Gastroesophageal sphincter (tissue), 4 donors: ENCODE measurements around the gene HOXA10. TPM values are rescaled to one million over a fixed set of nuclear protein-coding genes. Genes with fewer than 3 reads are reported as not detected.

Experiments used
- ATAC-seq: fragments of 150-250 bp; one replicate; pipeline ENCODE4 v1.9.1; 2016; ENCODE audit warnings: mild to moderate bottlenecking, moderate library complexity
- H3K27ac ChIP-seq, 4 donors: fragments of 200-600 bp; sonication (generic) in 3 of 4; 1 replicate in 3 of 4; 2 replicates in 1 of 4; pipeline ENCODE4 v1.5.1; 2016 to 2019
- H3K27me3 ChIP-seq: fragments of 200-600 bp; sonication (generic); one replicate; pipeline ENCODE4 v1.5.1; 2019
- H3K36me3 ChIP-seq, 2 donors: fragments of 200-600 bp; sonication (generic); one replicate each; pipeline ENCODE4 v1.5.1; 2019; ENCODE audit warnings: control low read depth in 1 of 2
- H3K4me1 ChIP-seq, 3 donors: fragments of 200-600 bp; sonication (generic); 1 replicate in 2 of 3; 2 replicates in 1 of 3; pipeline ENCODE4 v1.5.1; 2016 to 2019; ENCODE audit warnings: control low read depth in 2 of 3
- H3K4me3 ChIP-seq, 2 donors: fragments of 200-600 bp; sonication (generic); one replicate each; pipeline ENCODE4 v1.5.1; 2019; ENCODE audit warnings: mild to moderate bottlenecking in 1 of 2, moderate library complexity in 1 of 2
- H3K9me3 ChIP-seq, 3 donors: fragments of 200-600 bp; sonication (generic); one replicate each; pipeline ENCODE4 v1.5.1; 2017 to 2019; ENCODE audit warnings: control low read depth in 2 of 3
- CTCF ChIP-seq, 4 experiments: fragments of 200-600 bp in 2 of 4; fragments of 450-650 bp in 2 of 4; sonication (generic) in 1 of 4; IDR thresholded peaks; one replicate each; pipeline ENCODE4 v1.5.1; 2017 to 2019; ENCODE audit warnings: antibody characterized with exemption in 4 of 4, mild to moderate bottlenecking in 2 of 4, moderate library complexity in 2 of 4
- EP300 ChIP-seq: sonication (generic); formaldehyde crosslinking; IDR thresholded peaks from one replicate; pipeline ENCODE4 v1.6.1; 2017; ENCODE audit warnings: antibody characterized with exemption, mild to moderate bottlenecking
- POLR2A ChIP-seq, 2 donors: fragments of 450-650 bp; IDR thresholded peaks; one replicate each; pipeline ENCODE4 v1.6.1; 2017; ENCODE audit warnings: antibody characterized with exemption in 2 of 2, mild to moderate bottlenecking in 2 of 2, moderate library complexity in 1 of 2
- POLR2AphosphoS5 ChIP-seq: sonication (generic); formaldehyde crosslinking; IDR thresholded peaks from one replicate; pipeline ENCODE4 v1.6.1; 2017; ENCODE audit warnings: antibody characterized with exemption
- WGBS, 2 donors: methylation state at CpG; one replicate each; pipeline ENCODE4 v1.1.5; 2018; ENCODE audit warnings: low coverage in 1 of 2; 5-methylcytosine and 5-hydroxymethylcytosine counted together
- total RNA-seq, 4 donors: library from RNA; depleted of rRNA; stranded (reverse); fragments of >200 nt; gene quantifications; one replicate each; pipeline ENCODE4 v1.1.0, GENCODE V29; 2016

HOXA10 gene
- total RNA-seq, 4 donors from 2014 or later: 0.67 TPM; not detected in 3

- Histone ChIP-seq H3K9me3 (no peaks in the 10 kb centered on the region), H3K27ac (no peak overlapping the region), H3K36me3 (no peaks in the 10 kb centered on the region), H3K4me3 (no peak overlapping the region), H3K4me1 (peaks cover 0 to 68% (median 13%) of the 10 kb centered on the region in 3 donors), H3K27me3 (peaks cover 100% of the 10 kb centered on the region)
- no peak for ATAC-seq
- 12% methylated on average over 5 to 7 of the region's 14 CpGs for WGBS, 2 donors
- TF ChIP-seq CTCF (IDR thresholded peaks at IDR 0.05) (no peak), EP300 (no peak), POLR2A (IDR thresholded peaks at IDR 0.05) (no peak), POLR2AphosphoS5 (no peak)
These were observed 26.9 kb upstream of the HOXA10 start for GRCh38 chr7:27200761-27201579.

- Histone ChIP-seq H3K27ac (no peak within 1 kb of the TSS), H3K4me1 (peaks cover 0 to 59% (median 10%) of the 10 kb centered on the region in 3 donors), H3K27me3 (peaks cover 100% of the 10 kb centered on the region), H3K36me3 (no peaks in the 10 kb centered on the region), H3K9me3 (no peaks in the 10 kb centered on the region), H3K4me3 (peak within 1 kb of the TSS in 1 of 2 donors; percentile 36)
- TF ChIP-seq CTCF (IDR thresholded peaks at IDR 0.05) (no peak), POLR2AphosphoS5 (no peak), POLR2A (IDR thresholded peaks at IDR 0.05) (no peak), EP300 (no peak)
- 2% methylated on average over 15 of the region's 99 CpGs; no CpG with 5 or more reads in 1 of the 2 donors for WGBS, 2 donors
- no peak for ATAC-seq
These were observed 26.0 kb upstream of the HOXA10 start, which contains the start of gene HOXA13 for GRCh38 chr7:27199849-27200760. HOXA13 (minus strand) TSS chr7:27200091; CDS start chr7:27200077, 14 bp downstream.

- Histone ChIP-seq H3K36me3 (no peaks in the 10 kb centered on the region), H3K4me3 (peak overlapping the region in 1 of 2 donors; percentile 36), H3K9me3 (no peaks in the 10 kb centered on the region), H3K27me3 (peaks cover 100% of the 10 kb centered on the region), H3K4me1 (peaks cover 0 to 51% (median 10%) of the 10 kb centered on the region in 3 donors), H3K27ac (no peak overlapping the region)
- 4% methylated on average over 3 of the region's 93 CpGs; no CpG with 5 or more reads in 1 of the 2 donors for whole genome bisulfite sequencing, 2 donors
- ATAC-seq: peak; percentile 11
- TF ChIP-seq POLR2AphosphoS5 (no peak), POLR2A (IDR thresholded peaks at IDR 0.05) (no peak), EP300 (no peak), CTCF (IDR thresholded peaks at IDR 0.05) (no peak)
These were observed 25.0 kb upstream of the HOXA10 start for GRCh38 chr7:27198871-27199801.

- 6 to 14% methylated on average over 10 to 20 of the region's 29 CpGs for WGBS, 2 donors
- no peaks in the 10 kb centered on the region for H3K9me3 ChIP-seq
- H3K4me1 ChIP-seq: peaks cover 0 to 53% (median 12%) of the 10 kb centered on the region in 3 donors
- H3K27ac ChIP-seq: no peak overlapping the region
- no peak overlapping the region for H3K4me3 ChIP-seq
- H3K36me3 ChIP-seq: no peaks in the 10 kb centered on the region
- TF ChIP-seq EP300 (no peak), POLR2AphosphoS5 (no peak), CTCF (IDR thresholded peaks at IDR 0.05) (no peak), POLR2A (IDR thresholded peaks at IDR 0.05) (no peak)
- no peak for ATAC-seq
- H3K27me3 ChIP-seq: peaks cover 100% of the 10 kb centered on the region
These were observed 24.2 kb upstream of the HOXA10 start for GRCh38 chr7:27198138-27198841.
